Limb (tissue), 2 donors: ENCODE data around the gene PALD1.
"Not testable (repeated sequence)": the region's sequence is repeated elsewhere in the genome, so short reads cannot be mapped to it uniquely, and the experiment has no call there.

Source experiments
- DNase-seq, 2 donors: peaks; one replicate each; pipeline ENCODE4 v3.0.0-alpha.2; 2016; ENCODE audit errors: extremely low spot score in 2 of 2

PALD1 gene

GRCh38 chr10:70568781-70569495 lies 90.4 kb downstream of the PALD1 start:
- no peak for DNase-seq

- DNase-seq: no peak
These were observed 92.7 kb downstream of the PALD1 start for GRCh38 chr10:70571236-70571635.

- no peak for DNase-seq
These were observed 93.3 kb downstream of the PALD1 start for GRCh38 chr10:70571636-70572439.

GRCh38 chr10:70573599-70574506 lies 95.3 kb downstream of the PALD1 start:
- DNase-seq: no peak

GRCh38 chr10:70575486-70575873 lies 96.9 kb downstream of the PALD1 start:
- DNase-seq: no peak

- no peak for DNase-seq
These were observed 97.6 kb downstream of the PALD1 start for GRCh38 chr10:70575874-70576802.

- no peak for DNase-seq
These were observed 98.4 kb downstream of the PALD1 start for GRCh38 chr10:70576803-70577517.

- DNase-seq: no peak
These were observed 99.9 kb downstream of the PALD1 start for GRCh38 chr10:70578371-70578947.

GRCh38 chr10:70579234-70580002 lies 100.9 kb downstream of the PALD1 start:
- no peak for DNase-seq

GRCh38 chr10:70581176-70581575 lies 102.6 kb downstream of the PALD1 start:
- not testable (repeated sequence) for DNase-seq

GRCh38 chr10:70582793-70583668 lies 104.5 kb downstream of the PALD1 start:
- peak in 1 of 2 donors; percentile 23 for DNase-seq

GRCh38 chr10:70583669-70584037 lies 105.1 kb downstream of the PALD1 start:
- peak in 1 of 2 donors; percentile 34 for DNase-seq

- DNase-seq: no peak
These were observed 105.8 kb downstream of the PALD1 start for GRCh38 chr10:70584366-70584765.

- DNase-seq: peak; percentile 77 to 82
These were observed 106.5 kb downstream of the PALD1 start for GRCh38 chr10:70584909-70585544.

GRCh38 chr10:70585578-70586169 lies 107.1 kb downstream of the PALD1 start:
- DNase-seq: no peak

GRCh38 chr10:70586348-70586930 lies 107.9 kb downstream of the PALD1 start:
- no peak for DNase-seq
